Testis (tissue), 3 donors: Measurements from ENCODE around the gene CYP26A1. TPM values are rescaled to one million over a fixed set of nuclear protein-coding genes. Genes with fewer than 3 reads are reported as not detected.
"Not testable (repeated sequence)": the region's sequence is repeated elsewhere in the genome, so short reads cannot be mapped to it uniquely, and the experiment has no call there.

Source experiments
- DNase-seq: peaks from one replicate; pipeline ENCODE4 v3.0.0-alpha.2; 2019
- H3K27ac ChIP-seq, 2 donors: fragments of 200-600 bp; sonication (generic); one replicate each; pipeline ENCODE4 v1.5.1; 2019
- H3K27me3 ChIP-seq: fragments of 200-600 bp; sonication (generic); one replicate; pipeline ENCODE4 v1.5.1; 2019
- H3K36me3 ChIP-seq: fragments of 200-600 bp; sonication (generic); one replicate; pipeline ENCODE4 v1.5.1; 2017; ENCODE audit warnings: low read depth; ENCODE audit errors: missing control alignments
- H3K4me1 ChIP-seq: fragments of 200-600 bp; sonication (generic); one replicate; pipeline ENCODE4 v1.5.1; 2019
- H3K4me3 ChIP-seq, 2 donors: fragments of 200-600 bp; sonication (generic); one replicate each; pipeline ENCODE4 v1.5.1; 2017 to 2019
- H3K9me3 ChIP-seq: fragments of 200-600 bp; sonication (generic); one replicate; pipeline ENCODE4 v1.5.1; 2017
- POLR2A ChIP-seq: fragments of 450-650 bp; IDR thresholded peaks from one replicate; pipeline ENCODE4 v1.6.1; 2017; ENCODE audit warnings: antibody characterized with exemption, mild to moderate bottlenecking, moderate library complexity
- WGBS, 2 donors: methylation state at CpG; one replicate each; pipeline ENCODE4 v1.1.5; 2018; 5-methylcytosine and 5-hydroxymethylcytosine counted together
- intact Hi-C: fragments of 100-400 bp; cut with DNase I; formaldehyde crosslinking; loops from one replicate; pipeline ENCODE4 v1.15.1; 2023; ENCODE audit warnings: low total_unique reads
- polyA plus RNA-seq: library from polyadenylated mRNA; stranded (reverse); fragments of 350-450 nt; fragmentation: Illumina TruSeq; extraction: RNeasy Lipid Tissue Mini Kit (QIAGEN cat#74804); gene quantifications from one replicate; pipeline ENCODE4 v1.2.3, GENCODE V29; 2014; ENCODE audit warnings: low read depth, low replicate concordance; ENCODE audit not compliant: insufficient read depth
- total RNA-seq, 2 donors: library from RNA; depleted of rRNA; stranded (reverse); fragments of >200 nt; gene quantifications; one replicate each; pipeline ENCODE4 v1.2.3, GENCODE V29; 2016
- TF ChIP-seq, protein P1 (sequence below), 3 experiments: fragments of 450-650 bp in 2 of 3; fragments of 200-600 bp in 1 of 3; sonication (generic) in 1 of 3; IDR thresholded peaks; one replicate each; pipeline ENCODE4 v1.5.1; 2016 to 2019; ENCODE audit warnings: antibody characterized with exemption in 3 of 3, mild to moderate bottlenecking in 2 of 3, moderate library complexity in 1 of 3

Gene CYP26A1
- total and polyA plus RNA-seq, 3 donors from 2014 or later = 0.57 TPM; not detected in 2

DNA sequence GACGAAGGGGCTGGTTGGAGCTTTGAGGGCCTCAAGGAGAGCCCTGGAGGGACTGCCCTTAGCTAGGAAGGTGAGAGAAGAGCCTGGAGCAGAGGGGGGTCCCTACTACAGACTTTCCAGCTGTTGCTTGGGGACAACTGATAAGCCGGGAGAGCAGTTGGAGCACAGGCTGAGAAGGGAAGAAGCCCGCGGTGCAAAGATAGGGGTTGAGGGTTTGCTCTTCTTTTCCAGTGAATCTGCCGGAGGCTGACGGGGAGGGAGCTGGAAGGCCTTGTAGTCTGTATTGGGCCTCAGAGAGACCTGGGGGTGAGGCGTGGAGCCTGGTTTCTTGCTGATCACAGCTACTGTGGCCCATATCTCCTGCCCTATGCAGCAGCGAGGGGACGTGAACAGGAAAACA lies 23.7 kb downstream of the CYP26A1 start:
- Histone ChIP-seq H3K36me3 (no peaks in the 10 kb centered on the region), H3K9me3 (no peaks in the 10 kb centered on the region), H3K27me3 (no peaks in the 10 kb centered on the region), H3K4me1 (no peaks in the 10 kb centered on the region), H3K27ac (no peak overlapping the region), H3K4me3 (no peak overlapping the region)
- WGBS, 2 donors = 61 to 66% methylated on average over 8 to 9 of the region's 9 CpGs
- no peak for DNase-seq
- TF ChIP-seq POLR2A = no peak
- TF ChIP-seq, protein P1, sequence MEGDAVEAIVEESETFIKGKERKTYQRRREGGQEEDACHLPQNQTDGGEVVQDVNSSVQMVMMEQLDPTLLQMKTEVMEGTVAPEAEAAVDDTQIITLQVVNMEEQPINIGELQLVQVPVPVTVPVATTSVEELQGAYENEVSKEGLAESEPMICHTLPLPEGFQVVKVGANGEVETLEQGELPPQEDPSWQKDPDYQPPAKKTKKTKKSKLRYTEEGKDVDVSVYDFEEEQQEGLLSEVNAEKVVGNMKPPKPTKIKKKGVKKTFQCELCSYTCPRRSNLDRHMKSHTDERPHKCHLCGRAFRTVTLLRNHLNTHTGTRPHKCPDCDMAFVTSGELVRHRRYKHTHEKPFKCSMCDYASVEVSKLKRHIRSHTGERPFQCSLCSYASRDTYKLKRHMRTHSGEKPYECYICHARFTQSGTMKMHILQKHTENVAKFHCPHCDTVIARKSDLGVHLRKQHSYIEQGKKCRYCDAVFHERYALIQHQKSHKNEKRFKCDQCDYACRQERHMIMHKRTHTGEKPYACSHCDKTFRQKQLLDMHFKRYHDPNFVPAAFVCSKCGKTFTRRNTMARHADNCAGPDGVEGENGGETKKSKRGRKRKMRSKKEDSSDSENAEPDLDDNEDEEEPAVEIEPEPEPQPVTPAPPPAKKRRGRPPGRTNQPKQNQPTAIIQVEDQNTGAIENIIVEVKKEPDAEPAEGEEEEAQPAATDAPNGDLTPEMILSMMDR (IDR thresholded peaks at IDR 0.05) = no peak
- intact Hi-C loops = no loop called here

DNA sequence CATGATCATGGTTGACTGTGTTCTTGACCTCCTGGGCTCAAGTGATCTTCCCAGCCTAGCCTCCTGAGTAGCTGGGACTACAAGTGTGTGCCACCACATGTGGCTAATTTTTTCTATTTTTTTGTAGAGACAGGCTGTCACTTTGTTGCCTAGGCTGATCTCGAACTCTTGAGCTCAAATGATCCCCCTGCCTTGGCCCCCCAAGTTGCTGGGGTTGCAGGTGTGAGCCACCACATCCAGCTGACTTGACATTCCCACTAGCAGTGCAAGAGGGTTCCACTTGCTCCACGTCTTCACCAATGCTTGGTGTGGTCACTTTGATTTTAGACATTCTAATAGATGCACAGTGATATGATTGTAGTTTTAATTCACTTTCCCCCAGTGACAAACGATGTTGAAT lies 25.1 kb downstream of the CYP26A1 start:
- Histone ChIP-seq H3K4me1 (no peaks in the 10 kb centered on the region), H3K9me3 (no peaks in the 10 kb centered on the region), H3K4me3 (no peak overlapping the region), H3K27me3 (no peaks in the 10 kb centered on the region), H3K36me3 (no peaks in the 10 kb centered on the region), H3K27ac (no peak overlapping the region)
- no peak for DNase-seq
- intact Hi-C loops = no loop called here
- WGBS, 2 donors = 94 to 99% methylated on average over 3 of the region's 3 CpGs
- TF ChIP-seq POLR2A = no peak
- TF ChIP-seq, protein P1 (IDR thresholded peaks at IDR 0.05) = no peak

DNA sequence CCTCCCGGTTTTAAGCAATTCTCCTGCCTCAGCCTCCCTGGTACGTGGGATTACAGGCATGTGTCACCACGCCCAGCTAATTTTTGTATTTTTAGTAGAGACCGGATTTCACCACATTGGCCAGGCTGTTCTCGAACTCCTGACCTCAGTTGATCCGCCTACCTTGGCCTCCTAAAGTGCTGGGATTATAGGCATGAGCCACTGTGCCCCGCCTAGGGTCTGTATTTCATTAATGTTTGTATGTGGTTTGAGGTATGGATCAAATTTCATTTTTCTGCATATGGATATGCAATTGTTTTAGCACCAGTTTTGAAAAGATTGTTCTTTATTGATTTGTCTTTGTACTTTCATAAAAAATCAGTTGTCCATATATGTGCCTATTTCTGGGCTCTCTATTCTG lies 26.0 kb downstream of the CYP26A1 start:
- Histone ChIP-seq H3K27me3 (no peaks in the 10 kb centered on the region), H3K36me3 (no peaks in the 10 kb centered on the region), H3K4me1 (no peaks in the 10 kb centered on the region), H3K27ac (no peak overlapping the region), H3K4me3 (no peak overlapping the region), H3K9me3 (no peaks in the 10 kb centered on the region)
- DNase-seq = no peak
- intact Hi-C loops = no loop called here
- 91 to 94% methylated on average over 7 of the region's 7 CpGs for WGBS, 2 donors
- TF ChIP-seq, protein P1 (IDR thresholded peaks at IDR 0.05) = no peak
- TF ChIP-seq POLR2A = no peak

DNA sequence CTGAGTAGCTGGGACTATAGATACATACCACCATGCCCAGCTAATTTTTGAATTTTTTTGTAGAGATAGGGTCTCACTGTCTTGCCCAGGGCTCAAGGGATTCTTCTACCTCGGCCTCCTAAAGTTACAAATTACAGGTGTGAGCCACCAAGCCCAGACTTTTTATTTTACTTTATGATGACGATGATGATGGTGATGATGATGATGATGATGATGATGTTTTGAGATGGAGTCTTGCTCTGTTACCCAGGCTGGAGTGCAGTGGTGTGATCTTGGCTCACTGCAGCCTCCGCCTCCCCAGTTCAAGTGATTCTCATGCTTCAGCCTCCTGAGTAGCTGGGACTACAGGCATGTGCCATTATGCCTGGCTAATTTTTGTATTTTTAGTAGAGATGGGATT lies 27.5 kb downstream of the CYP26A1 start:
- H3K27me3 ChIP-seq, H3K9me3 ChIP-seq, DNase-seq, H3K36me3 ChIP-seq, intact Hi-C loops, H3K4me1 ChIP-seq, H3K27ac ChIP-seq, H3K4me3 ChIP-seq: not testable (repeated sequence)
- 98% methylated on average over 3 of the region's 3 CpGs for WGBS, 2 donors

DNA sequence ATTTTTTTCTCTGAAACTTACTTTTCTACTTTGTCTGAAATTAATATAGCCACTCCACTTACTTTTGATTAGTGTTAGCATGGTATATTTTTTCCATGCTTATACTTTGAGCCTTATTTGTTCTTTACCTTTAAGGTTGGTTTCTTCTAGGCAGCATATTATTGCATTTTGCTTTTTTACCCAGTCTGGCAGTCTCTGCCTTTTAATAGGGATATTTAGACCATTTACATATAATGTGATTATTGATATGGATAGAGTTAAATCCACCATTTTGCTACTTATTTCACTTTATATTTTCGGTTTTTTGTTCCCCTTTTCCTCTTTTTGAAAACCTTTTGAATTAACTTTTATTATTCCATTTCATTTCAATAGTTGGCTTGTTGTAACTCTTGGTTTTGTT lies 30.3 kb downstream of the CYP26A1 start:
- no peak for DNase-seq
- intact Hi-C loops = no loop called here
- Histone ChIP-seq H3K36me3 (no peaks in the 10 kb centered on the region), H3K27me3 (no peaks in the 10 kb centered on the region), H3K27ac (no peak overlapping the region), H3K9me3 (no peaks in the 10 kb centered on the region), H3K4me1 (no peaks in the 10 kb centered on the region), H3K4me3 (no peak overlapping the region)
- WGBS, 2 donors = 88% methylated on average over 1 of the region's 1 CpG
- TF ChIP-seq, protein P1 (IDR thresholded peaks at IDR 0.05) = no peak
- no peak for TF ChIP-seq POLR2A
